NCI-H69 (cell line): Measurements from ENCODE around the gene KLHL14.

Experiments used
- DNase-seq: peaks from one replicate; lab custom pipeline; 2025; lab: John Stamatoyannopoulos, UW

The KLHL14 gene

DNA sequence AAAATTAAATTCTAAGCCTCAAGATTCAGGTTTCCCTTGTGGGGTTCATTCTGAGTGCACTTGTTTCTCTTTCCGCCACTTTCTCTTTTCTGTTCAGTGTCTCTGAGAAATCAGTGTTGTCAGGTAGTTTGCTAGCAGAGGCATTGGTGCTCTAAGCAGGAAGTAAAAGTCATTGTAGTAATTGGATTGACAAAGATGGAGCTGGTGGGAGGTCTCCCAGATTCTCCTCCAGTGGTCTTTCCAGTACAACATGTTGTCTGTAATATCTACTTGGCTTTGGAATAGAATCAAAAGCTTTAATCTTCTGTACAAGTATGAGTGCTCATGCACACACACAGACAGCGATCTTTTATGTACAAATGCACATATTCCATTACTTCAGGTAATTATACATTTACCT lies 135.6 kb downstream of the KLHL14 start:
- DNase-seq: no peak

DNA sequence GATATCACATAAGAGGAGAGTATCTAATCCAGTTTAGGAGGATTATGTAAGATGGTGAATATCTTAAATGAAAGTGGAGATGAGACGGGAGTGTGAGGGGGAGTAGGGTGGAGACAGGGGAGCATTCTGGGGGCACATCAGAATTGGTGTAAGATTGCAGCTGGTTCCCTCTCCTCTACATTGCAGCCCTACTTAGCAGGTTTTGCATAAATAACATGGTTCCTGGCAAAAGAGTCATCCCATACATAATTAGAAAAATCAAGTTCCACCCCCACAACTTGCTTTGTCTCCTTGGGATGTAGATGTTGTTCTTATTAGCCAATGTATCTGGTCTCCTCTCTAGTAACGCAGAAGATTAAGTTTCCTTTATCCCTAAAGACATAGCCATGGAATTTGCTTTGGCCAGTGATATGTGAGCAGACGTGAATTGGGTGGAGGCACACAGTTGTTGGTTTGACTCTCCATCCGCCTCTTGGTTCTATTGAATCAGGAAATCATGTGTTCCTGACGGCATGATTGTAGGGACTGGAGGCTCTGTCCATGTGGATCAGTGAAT lies 137.9 kb downstream of the KLHL14 start:
- no peak for DNase-seq

DNA sequence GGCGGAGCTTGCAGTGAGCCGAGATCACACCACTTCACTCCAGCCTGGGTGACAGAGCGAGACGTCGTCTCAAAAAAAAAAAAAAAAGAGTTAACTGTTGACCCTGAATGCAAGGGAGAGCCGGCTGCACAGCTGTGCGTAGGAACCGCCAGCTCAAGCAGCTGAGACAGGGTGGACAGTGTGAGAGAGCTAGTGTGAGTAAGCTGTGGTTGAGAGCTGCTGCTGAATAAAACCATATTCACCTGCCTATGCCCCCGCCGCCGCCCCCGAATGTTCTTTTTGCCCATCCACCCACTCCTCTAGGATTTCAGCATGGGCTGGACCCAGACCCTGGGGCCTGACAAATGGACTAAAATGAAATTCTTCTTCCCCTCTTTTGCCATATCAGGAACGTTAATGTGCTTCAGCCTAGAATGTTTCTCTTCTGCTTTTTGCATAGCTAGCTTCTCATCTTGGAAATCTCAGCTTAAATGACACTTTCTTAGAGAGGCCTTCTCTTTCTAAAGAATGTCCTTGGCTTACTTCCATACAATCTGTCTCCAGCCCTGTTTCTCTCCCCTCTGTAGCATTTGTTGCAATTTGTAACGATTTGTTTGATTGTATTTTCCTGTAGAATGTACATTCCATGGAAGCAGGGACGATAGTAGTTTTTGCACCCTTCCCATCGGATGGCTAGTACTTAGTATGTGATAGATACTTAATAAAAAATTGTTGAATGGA lies 142.7 kb downstream of the KLHL14 start:
- no peak for DNase-seq

DNA sequence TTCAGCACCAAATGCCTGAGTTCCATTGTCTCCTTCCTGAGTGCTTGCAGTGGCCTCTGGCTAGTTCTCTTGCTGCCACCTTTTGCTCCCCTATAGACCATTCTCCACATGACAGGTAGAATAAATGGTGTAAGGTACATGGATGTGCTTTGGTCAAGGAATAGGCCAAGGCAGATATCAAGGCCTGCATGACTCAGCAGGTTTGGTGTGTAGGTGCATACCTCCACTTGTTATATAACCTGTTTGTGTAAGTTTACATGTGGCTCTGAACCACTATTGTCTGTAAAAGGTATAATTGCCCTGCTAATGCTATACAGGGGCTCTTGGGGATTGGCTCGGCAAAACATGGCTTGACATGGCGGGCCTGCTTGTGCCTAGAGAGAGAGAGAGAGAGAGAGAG lies 143.5 kb downstream of the KLHL14 start:
- DNase-seq: no peak

DNA sequence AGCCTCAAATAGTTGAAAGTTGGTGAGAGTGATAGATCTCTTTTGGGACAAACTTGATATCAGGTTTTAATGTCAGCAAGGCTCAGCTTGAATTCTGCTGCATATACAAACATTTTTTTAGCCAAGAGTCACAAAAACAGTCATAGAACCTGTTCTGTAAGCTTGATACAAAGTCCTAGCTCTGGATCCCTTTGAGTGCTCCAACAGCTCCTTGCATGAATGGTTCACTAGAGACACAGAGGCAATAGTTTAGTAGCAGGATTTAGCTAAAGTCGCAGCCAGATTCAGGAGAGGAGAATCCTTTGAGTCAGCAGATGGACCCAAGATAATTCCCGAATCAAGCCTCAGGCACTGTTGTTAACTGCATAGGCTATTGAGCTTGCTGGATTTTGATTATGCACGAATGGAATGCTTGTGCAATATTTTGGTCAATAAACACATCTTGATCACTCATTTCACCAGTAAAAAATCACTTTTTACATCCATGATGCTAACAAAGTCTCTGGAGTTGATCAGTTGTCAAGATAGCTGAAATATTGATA lies 148.6 kb downstream of the KLHL14 start:
- DNase-seq: no peak

DNA sequence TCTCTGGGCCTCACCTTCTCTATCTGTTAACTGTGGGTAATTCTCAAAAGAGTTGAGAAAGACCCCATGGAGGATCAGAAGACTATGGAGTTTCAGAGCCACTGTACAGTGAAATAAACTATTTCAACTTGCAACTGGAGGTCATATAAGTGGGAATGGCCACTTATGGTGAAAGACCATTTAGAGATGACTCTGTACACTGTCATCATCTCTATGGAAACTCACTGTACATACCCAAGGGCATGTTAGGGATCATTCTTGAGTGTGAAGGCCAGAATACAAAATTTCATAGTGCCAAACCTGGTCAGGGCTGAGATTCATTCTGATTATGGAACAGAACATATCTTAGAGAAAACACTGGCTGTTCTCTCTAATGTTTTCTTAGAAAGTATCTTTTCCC lies 149.3 kb downstream of the KLHL14 start:
- DNase-seq: no peak
